Measurements from ENCODE around the gene MESP2.

The MESP2 gene

DNA sequence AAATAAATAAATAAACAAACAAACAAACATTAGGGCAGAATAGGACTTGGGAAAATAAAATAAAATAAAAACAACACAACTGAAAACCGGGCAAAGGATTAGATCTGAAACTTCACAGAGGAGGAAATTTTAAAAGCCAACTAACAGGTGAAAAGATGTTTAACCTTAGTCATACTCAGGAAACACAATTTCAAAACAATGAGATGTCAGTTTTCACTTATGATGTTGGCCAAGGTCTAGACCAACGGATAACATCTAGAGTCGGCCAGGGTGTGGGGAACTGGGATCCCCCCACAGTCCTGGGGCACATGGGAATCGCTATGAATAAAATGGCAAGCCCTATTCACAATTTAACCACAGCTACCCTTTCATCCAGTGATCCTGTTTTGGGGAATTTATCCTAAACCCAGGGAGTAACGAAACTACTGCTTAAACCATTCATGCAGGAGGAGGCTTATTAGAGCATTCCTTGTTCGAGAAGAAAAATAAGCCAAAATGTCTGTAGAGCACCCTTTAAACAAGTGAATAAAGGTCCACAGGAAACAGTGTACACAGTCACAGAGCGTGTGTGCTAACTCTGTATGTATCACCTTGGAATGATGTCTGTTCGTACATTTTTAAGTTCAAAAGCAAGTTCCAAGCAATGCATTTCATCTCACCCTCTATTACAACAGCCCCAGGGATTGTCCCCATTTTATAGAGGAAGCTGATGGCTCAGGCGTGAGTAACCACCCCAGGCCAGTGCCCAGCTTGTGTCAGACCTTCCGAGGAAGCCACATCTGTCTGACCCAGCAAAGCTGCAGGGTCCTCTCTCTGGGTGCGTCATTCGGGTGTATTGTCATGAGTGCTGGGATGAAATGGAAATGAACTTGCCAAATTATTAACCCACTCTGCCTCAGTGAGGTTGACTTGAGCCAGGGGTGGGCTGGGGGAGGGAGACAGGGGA lies 44.8 kb downstream of the MESP2 start:
- peak; percentile 90 for DNase-seq (ENCODE audit: low spot score)

DNA sequence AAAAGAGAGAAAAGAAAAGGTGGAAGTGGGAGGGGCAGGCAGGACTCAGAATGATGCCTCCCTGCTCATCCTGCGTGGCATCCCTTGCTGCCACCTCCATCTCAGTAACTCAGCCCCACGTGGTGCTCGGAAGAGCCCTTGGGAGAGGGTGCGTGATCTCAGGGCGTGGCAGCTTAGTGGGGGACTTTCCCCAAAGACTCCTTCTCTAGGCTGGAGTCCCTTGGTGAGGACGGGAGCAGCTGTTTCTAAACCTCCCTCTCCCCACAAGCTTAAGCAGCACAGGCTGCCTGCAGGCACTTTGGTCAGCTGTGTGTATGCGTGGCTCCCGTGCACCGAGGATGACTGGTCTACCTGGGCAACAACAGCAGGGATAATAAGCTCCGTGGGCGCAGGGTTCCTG lies 45.9 kb downstream of the MESP2 start:
- no peak for DNase-seq (ENCODE audit: low spot score)

DNA sequence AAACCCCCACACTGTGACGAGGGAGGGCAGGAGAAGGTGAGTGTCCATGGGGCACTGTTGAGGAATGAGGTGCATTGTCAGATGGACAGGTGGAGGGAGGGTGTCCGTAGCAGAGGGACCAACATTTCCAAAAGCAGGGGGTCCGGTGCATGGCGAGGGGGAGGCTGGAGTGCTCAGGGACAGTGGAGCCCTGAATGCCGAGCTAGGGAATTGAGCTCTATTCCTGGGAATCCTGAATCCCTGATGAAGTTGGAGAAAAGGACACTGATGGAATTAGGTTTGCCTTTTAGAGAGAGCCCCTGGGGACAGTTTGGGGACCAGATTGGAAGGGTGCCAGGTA lies 46.4 kb downstream of the MESP2 start:
- no peak for DNase-seq (ENCODE audit: low spot score)

DNA sequence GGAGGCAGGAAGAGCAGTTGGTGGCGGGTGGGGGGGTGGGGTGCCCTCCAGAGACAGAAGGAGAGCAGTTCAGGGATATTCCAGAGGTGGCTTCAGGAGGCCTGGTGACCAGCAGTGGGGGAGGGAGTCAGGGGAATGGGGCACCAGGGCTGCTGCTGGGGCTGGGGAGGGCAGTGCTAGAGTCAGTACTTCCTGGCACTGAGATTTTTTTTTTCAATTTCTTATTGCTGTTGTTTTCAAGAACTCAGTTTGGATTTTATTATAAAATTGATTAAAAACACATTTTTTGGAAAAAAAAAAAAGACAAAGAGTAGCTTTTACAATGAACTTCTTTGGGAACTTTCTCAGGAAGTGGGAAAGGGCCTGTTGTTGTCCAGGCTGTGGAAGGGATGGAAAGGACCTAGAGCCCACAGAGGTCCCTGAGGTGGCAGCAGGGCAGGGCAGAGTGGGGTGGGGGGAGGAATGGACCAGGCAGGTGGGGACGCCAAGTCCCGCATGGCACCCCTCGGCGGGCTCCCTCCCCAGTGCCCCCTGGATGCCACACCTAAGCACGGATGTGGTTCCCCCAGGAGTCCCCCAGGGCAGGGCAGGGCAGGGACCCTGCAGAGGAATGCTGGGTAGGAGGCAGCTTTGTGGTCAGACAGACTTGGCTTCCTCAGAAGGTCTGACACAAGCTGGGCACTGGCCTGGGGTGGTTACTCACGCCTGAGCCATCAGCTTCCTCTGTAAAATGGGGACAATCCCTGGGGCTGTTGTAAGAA lies 47.0 kb downstream of the MESP2 start:
- DNase-seq (ENCODE audit: low spot score) = no peak

DNA sequence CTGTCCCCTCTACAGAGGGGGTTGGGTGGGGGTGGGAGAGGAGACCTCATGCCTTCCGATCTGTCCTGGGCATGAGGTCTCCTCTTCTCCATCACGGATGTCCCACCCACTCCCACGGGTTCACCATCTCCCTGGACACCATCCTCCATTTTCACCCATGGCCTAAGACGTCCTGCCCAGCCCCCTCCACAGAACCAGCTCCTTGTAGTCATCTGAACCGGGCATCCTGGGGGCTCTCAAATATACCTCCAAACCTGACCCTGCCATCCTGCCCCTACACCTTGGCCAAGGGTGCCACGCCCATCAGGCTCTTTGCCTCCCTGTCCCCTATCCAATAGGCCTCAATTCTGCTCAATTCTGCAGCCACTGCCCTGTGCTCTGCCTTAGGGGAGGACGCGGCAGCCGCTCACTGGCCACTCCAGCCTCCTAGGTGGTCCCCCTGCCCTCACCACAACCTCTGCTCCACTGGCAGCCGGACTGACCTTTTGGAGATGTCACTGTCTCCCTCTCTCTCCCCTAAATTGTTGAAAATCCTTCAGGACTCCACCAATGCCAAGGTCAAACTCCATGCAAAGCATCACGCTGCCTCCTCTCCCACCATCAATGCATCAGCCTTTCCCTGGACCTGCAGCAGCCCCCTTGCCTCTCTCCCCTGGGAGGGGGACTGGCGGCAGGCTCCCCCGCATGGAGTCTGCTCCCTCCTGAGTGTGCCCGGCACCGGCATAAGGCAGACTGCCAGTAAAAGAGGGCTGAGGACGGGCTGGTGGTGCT lies 47.9 kb downstream of the MESP2 start:
- no peak for DNase-seq (ENCODE audit: low spot score)

DNA sequence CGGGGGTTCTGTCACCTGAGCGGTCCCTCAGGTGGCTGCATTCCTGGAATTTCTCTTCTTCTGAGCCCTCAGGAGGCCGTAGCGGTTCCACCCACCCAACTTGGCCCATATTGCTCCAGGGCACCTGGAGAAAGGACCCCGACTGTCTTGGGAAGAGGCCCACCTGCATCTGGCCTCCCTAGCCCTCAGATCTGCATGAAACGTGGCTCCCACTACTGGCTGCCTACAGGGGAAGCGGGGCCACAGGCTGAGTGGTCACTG lies 48.4 kb downstream of the MESP2 start:
- no peak for DNase-seq (ENCODE audit: low spot score)

DNA sequence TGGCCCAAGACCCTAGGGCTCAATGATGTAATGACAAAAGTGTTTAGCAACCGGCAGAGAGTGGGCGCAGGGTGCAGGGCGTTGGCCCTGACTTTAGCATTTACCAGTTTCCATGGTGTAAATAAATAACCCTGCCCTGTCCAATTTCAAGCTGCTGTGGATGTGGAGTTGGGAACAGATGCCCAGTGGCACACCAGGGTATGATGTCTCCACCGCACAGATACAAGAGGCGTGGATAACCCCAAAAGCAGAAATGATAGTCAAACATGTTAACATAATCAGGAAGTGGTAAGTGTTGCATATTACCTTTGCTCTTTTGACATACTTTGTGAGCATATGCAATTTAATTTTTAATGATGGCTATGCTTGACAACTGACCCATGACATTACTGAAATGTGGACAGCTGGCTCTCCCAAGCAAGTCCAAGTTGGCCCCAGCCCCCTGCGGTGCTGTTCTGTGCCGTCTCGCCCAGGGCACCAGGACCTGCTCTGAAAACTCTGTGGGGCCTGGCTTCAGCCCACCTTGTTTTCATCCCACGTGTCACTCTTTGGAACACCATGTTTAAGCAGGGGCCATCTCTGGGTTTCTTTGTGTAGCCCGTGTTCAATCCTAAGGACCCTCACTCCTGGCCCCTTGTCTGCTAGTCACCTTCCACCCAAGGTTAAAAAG lies 49.3 kb downstream of the MESP2 start:
- DNase-seq (ENCODE audit: low spot score) = no peak

DNA sequence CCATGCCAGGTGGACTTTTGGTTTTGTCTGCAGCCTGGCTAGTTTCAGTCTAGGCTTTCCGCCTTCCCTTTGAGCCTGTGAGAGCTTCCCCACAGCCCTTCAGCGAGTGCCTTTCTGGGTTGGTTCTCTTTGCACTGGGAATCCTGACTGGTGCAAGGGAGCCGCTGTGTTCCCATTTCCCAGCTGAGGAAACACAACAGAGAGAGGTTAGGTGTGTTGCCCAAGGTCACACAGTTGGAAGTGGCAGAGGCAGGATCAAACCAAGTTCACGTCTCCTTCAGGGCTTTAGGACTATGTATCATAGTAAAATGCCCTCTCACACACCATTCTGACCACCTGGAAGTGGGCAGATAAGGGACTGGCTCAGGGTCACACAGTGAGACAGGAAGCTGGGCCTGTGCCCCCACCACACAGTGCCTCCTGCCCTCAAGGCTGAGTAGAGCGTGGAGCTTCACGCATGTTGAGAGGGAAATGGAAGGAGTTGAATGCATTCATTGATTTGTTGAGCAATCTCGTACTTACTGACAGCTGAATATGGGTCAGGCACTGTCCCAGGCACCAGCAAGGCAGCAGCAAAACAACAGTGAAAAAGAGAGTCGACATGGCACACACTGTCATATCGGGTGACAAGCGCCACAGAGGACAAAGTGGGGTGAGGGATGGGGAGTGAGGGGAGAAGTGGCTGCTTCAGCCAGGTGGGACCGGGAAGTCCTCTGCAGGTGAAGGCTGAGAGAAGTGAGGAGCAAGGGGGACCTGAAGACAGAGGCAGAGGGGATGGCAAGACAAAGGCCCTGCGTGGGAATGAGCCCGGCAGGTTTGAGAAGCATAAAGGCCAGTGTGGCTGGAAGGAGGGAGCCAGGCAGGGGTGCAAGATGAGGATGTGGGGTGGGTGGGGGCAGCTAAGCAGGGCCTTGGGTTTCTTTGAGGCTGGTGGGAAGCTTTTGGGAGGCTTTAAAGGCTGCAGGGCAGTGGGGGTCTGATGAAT lies 50.8 kb downstream of the MESP2 start:
- DNase-seq (ENCODE audit: low spot score) = no peak

DNA sequence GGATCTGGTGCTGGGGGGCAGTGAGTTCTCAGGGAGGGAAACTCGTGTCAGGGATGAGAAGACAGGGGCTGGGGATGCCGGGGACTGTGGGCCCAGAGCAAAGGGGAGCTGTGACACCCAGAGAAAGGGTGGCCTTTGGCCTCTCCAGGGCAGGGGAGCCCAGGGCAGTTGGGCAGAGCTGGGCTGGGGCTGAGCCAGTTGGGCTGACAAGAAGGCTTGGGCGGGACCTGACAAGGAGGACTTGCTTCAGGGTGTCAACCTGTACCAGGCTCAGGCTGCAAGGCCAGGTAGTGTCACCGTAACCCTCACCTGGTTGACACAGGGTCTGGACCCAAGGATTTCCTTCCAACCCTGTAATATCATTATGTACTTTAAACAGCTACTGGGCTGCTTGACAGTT lies 51.7 kb downstream of the MESP2 start:
- DNase-seq (ENCODE audit: low spot score) = no peak
